GM12891 (cell line): ENCODE results near the gene ZNF296.

Experiments used
- PAX5 ChIP-seq: IDR thresholded peaks from 2 replicates; pipeline ENCODE4 v1.6.1; 2011; ENCODE audit warnings: low read length, moderate library complexity, mild to moderate bottlenecking; ENCODE audit not compliant: insufficient read depth, severe bottlenecking
- POLR2A ChIP-seq: IDR thresholded peaks from 2 replicates; pipeline ENCODE4 v1.6.1; 2011; ENCODE audit warnings: low read depth, low read length, control low read depth
- POLR2AphosphoS5 ChIP-seq: IDR thresholded peaks from 2 replicates; pipeline ENCODE4 v1.6.1; 2011; ENCODE audit warnings: low read depth, low read length, control low read depth
- POU2F2 ChIP-seq: IDR thresholded peaks from 2 replicates; pipeline ENCODE4 v1.6.1; 2011; ENCODE audit warnings: low read depth, mild to moderate bottlenecking, control low read depth, low read length, moderate library complexity
- SPI1 ChIP-seq: IDR thresholded peaks from 2 replicates; pipeline ENCODE4 v1.6.1; 2011; ENCODE audit warnings: low read depth, low read length, control low read depth
- TAF1 ChIP-seq: IDR thresholded peaks from 2 replicates; pipeline ENCODE4 v1.6.1; 2011; ENCODE audit warnings: low read depth, low read length, control low read depth

GRCh38 chr19:45086480-45086879 lies 10.2 kb upstream of the ZNF296 start:
- TF ChIP-seq POLR2A (no peak), POLR2AphosphoS5 (no peak), POU2F2 (no peak), TAF1 (no peak), SPI1 (no peak), PAX5 (no peak)
